DMS 273 treated with DMSO at 0.1 percent for 48 hours (cell line): ENCODE data around the gene SH3BGRL3.
A peak's percentile ranks its signal among the peaks of the same experiment; 100 is the strongest.
"Not testable (repeated sequence)": the region's sequence is repeated elsewhere in the genome, so short reads cannot be mapped to it uniquely, and the experiment has no call there.

Source experiments
- DNase-seq: peaks from one replicate; lab custom pipeline; 2025; lab: John Stamatoyannopoulos, UW

SH3BGRL3 gene

GRCh38 chr1:26279456-26280332, at the start of gene SH3BGRL3:
SH3BGRL3 (plus strand) TSS chr1:26280086; CDS start chr1:26280156, 70 bp downstream.
- peak; percentile 84 for DNase-seq

- DNase-seq, result not testable (repeated sequence)
These were observed 49.2 kb upstream of the SH3BGRL3 start for GRCh38 chr1:26230682-26231081.

- peak; percentile 92 for DNase-seq
These were observed 45.8 kb upstream of the SH3BGRL3 start, which contains the start of gene CEP85 for GRCh38 chr1:26233903-26234643. CEP85 (plus strand) TSS chr1:26234200; CDS start chr1:26239784, 5,584 bp downstream.

DNA sequence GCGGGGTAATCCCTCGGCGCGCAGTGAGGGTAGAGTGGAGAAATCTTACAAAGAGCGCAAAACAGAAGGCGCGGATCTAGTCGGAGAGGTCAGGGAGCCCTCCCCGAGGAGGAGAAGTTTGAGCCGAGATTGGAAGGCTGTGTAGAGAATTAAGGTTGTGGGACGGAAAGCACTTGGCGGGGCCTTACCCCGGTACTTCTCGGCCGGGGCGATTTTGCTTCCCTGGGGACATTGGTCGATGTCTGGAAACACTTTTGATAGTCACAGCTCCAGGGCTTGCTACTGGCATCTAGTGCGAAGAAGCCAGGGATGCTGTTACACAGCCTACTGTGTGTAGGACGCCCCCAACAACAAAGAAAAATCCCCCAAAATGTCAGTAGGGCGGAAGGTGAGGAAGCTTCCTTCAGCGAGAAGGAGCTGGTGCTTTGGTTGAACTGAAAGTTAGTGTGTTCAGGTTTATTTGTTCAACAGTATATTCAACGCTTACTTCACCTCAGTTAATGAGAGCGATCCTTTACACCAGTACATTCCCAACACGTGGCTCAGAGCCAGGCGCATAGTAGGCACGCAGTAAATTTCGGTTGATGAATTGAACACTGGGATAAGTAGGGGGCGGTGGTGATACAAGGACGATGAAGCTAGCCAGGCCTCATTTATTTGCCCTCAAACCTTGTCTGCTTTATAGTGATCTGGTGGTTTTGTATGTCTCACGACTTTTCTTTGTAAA, 45.1 kb upstream of the SH3BGRL3 start:
- no peak for DNase-seq

DNA sequence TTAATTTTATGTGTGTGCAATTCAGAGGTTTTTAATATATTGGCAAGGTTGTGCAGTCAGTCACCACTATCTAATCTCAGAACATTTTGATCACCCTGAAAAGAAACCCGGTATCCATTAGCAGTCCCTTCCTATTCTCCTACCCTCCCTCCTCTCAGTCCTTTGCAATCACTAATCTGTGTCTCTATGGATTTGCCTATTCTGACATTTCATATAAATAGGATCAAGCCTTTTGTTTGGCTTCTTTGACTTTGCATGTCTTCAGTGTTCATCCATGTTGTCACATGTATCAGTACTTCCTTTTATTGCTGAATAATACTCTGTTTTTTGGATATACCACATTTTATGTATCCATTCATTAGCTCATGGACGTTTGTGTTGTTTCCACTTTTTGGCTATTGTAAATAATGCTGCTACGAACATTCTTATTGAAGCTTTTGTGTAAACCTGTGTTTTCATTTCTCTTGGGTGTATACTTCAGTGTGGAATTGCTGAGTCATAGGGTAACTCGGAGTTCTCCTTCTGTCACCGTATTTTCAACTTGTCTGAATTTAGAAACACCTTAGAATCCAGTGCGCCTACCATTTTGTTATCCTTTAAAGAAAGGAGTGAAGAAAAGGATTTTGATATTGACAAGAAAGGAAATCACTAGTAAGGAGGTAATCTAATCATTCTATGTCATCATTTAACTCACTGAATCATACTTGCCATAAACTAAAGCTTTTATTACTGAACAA, 42.5 kb upstream of the SH3BGRL3 start:
- no peak for DNase-seq

DNA sequence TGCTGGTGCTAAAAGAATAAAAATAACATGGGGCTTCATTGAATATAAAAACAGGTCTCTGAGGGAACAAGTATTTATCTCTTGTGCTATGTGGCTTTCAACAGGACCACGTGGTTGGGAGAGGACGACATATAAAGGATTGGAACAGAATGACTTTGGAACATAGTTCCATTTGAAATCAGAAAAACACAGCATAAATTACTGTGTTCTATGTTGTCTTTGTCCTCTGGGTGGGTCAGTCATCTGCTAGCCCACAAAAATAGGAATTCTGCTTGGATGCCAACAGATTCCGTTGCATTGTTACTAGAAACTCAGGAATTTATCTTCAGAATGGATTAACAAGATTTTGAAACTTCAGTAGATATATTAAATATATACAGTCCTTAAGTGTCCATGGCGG, 40.0 kb upstream of the SH3BGRL3 start:
- DNase-seq, result no peak

DNA sequence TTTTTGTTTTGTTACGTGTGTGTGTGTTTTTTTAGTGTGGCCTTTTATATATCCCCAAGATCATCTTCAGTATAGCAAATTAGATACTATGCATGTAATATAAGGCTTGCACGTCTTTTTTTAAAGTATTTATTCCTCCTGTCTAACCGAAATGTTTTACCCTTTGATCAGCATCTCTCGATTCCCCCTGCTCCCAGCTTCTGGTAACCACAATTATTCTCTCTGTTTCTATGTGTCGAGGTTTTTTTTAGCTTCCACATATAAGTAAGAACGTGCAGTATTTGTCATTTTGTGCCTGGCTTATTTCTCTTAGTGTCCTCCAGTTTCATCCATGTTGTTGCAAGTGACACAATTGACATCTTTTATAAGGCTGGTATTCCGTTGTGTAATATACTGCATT, 27.2 kb upstream of the SH3BGRL3 start:
- DNase-seq, result no peak

DNA sequence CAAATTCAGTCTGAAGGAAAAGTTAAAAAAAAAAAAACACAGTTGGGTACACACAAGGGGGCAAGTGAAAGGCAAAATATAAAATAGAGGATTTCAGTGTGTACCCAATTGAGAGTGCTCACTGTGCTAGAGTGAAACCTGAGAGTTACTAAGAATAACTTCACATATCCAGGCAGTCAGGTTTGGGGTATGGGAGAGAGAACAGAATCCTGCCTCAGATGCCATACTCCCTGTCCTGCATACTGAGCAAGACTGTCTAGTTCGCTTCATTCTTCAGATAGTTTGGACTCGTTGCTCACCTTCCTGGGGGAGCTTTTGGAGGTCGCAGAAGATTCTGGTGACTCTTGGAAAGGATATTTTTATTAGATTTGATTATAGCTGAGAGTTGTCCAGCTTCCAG, 25.5 kb upstream of the SH3BGRL3 start:
- DNase-seq, result no peak

GRCh38 chr1:26257222-26257621, 22.7 kb upstream of the SH3BGRL3 start:
- DNase-seq, result no peak

DNA sequence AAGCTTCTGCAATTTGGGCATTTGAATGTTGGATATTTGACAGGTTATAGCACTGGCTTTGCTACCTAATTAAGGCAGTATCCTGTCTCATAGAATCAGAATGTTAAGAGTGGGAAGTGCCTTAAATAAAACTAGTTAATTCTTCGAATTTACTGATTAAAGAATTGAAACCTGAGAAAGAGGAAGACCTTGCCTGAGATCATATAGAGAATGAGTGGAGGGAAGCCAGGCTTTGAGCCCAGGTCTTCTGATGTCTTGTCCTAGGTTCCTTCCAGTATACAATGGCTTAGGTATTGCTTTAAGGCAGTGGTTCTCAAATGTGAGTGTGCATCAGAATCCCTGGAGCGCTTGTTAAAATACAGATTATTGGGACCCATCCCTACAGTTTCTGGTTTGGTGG, 20.9 kb upstream of the SH3BGRL3 start:
- no peak for DNase-seq

GRCh38 chr1:26259578-26259977, 20.3 kb upstream of the SH3BGRL3 start:
- no peak for DNase-seq

- DNase-seq, result no peak
These were observed 16.7 kb upstream of the SH3BGRL3 start for GRCh38 chr1:26263212-26263611.

DNA sequence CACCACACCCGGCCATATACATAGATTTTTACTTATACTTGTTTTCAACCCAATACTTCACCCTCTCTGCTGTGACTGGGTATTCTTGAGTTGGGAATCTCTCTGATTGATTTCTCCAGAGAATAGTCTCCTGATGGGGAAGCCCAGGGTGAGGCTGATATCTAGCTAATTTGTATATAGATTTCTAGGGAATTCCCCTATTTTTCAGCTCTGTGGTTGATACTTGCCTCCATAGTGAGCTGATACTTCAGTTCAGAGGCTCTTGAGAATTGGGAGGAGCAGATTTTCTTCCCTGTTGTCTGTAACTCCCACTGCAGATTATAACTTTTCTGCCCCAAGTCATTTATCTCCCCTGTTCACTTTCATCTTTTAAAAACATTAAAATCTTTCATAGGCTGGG, 14.5 kb upstream of the SH3BGRL3 start:
- DNase-seq, result no peak

GRCh38 chr1:26268290-26269197, 11.3 kb upstream of the SH3BGRL3 start:
- no peak for DNase-seq

DNA sequence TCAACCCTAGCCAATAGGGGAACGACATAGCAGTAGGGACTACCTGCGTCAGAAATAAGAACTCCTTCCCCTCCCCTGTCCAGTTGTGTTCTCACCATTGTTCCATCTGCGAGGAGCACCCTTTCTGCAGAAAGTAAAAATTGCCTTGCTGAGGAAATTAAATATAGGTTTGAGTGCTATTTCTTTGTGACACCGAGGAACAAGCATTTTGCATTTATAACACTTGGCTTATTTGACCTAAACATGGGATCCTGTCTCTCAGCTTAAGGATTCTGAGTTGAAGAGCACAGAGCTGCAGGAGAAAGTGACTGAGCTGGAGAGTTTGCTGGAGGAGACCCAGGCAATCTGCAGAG, 10.7 kb upstream of the SH3BGRL3 start:
- no peak for DNase-seq

GRCh38 chr1:26274801-26275425, 5.0 kb upstream of the SH3BGRL3 start:
- no peak for DNase-seq

- DNase-seq, result peak; percentile 69
These were observed 4.1 kb upstream of the SH3BGRL3 start for GRCh38 chr1:26275580-26276431.

DNA sequence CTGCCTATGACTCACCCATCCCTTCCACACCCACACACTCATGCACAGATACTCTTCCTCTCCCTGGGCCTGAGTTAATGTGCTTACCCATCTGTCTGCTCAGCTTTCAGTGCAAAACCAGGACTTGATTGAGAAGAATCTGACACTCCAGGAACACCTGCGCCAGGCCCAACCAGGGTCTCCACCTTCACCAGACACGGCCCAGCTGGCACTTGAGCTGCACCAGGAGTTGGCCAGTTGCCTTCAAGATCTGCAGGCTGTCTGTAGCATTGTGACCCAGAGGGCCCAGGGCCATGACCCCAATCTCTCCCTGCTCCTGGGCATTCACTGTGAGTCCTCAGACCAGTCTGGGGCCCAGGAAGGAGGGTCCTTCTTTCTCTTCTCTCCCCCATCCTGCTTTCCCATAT, 3.5 kb upstream of the SH3BGRL3 start:
- DNase-seq, result peak; percentile 74

- DNase-seq, result no peak
These were observed 2.6 kb upstream of the SH3BGRL3 start for GRCh38 chr1:26277261-26277661.
